Mesendoderm (in vitro differentiated cells): ENCODE data around the gene USP2.
A peak's percentile ranks its signal among the peaks of the same experiment; 100 is the strongest.

ENCODE experiments used
- DNase-seq: peaks from one replicate; pipeline ENCODE4 v3.0.0; 2013
- H2AK5ac ChIP-seq: 2 replicates; pipeline ENCODE4 v1.6.1; 2013; ENCODE audit warnings: low read length, inconsistent platforms
- H2BK120ac ChIP-seq: 2 replicates; pipeline ENCODE4 v1.6.1; 2013; ENCODE audit warnings: low read depth, mild to moderate bottlenecking, low read length, moderate library complexity, mixed read lengths
- H2BK15ac ChIP-seq: replicated peaks from 2 replicates; pipeline ENCODE4 v1.6.1; 2013; ENCODE audit warnings: low read depth, mild to moderate bottlenecking, moderate library complexity
- H2BK5ac ChIP-seq: 2 replicates; pipeline ENCODE4 v1.6.1; 2013; ENCODE audit warnings: low read length, inconsistent platforms
- H3K18ac ChIP-seq: 2 replicates; pipeline ENCODE4 v1.6.1; 2013; ENCODE audit warnings: mild to moderate bottlenecking, low read length, mixed read lengths
- H3K23ac ChIP-seq: one replicate; pipeline ENCODE4 v1.6.1; 2013; ENCODE audit warnings: low read length
- H3K27ac ChIP-seq: 2 replicates; pipeline ENCODE4 v1.5.1; 2013; ENCODE audit warnings: low read depth, mild to moderate bottlenecking, inconsistent platforms, low read length, moderate library complexity
- H3K27me3 ChIP-seq: 2 replicates; pipeline ENCODE4 v1.6.1; 2013; ENCODE audit warnings: low read length, control low read depth, mild to moderate bottlenecking, inconsistent platforms; ENCODE audit not compliant: insufficient read depth, poor library complexity
- H3K36me3 ChIP-seq: 2 replicates; pipeline ENCODE4 v1.6.1; 2013; ENCODE audit warnings: low read length, inconsistent platforms; ENCODE audit not compliant: control insufficient read depth, insufficient read depth
- H3K4ac ChIP-seq: one replicate; pipeline ENCODE4 v1.6.1; 2013; ENCODE audit warnings: low read depth, mild to moderate bottlenecking, low read length, moderate library complexity
- H3K4me1 ChIP-seq: 2 replicates; pipeline ENCODE4 v1.6.1; 2013; ENCODE audit warnings: low read depth, low read length, inconsistent platforms; ENCODE audit not compliant: control insufficient read depth
- H3K4me2 ChIP-seq: 2 replicates; pipeline ENCODE4 v1.6.1; 2013; ENCODE audit warnings: low read length
- H3K4me3 ChIP-seq: 2 replicates; pipeline ENCODE4 v1.5.1; 2013; ENCODE audit warnings: mild to moderate bottlenecking, low read length
- H3K56ac ChIP-seq: one replicate; pipeline ENCODE4 v1.6.1; 2013; ENCODE audit warnings: low read length
- H3K79me1 ChIP-seq: 2 replicates; pipeline ENCODE4 v1.6.1; 2013; ENCODE audit warnings: low read length, inconsistent platforms
- H3K79me2 ChIP-seq: 2 replicates; pipeline ENCODE4 v1.6.1; 2013; ENCODE audit warnings: mild to moderate bottlenecking, low read length; ENCODE audit not compliant: control insufficient read depth, insufficient read depth
- H3K9ac ChIP-seq: 2 replicates; pipeline ENCODE4 v1.6.1; 2013; ENCODE audit warnings: low read length, inconsistent platforms
- H4K5ac ChIP-seq: one replicate; pipeline ENCODE4 v1.6.1; 2013; ENCODE audit warnings: low read length
- H4K8ac ChIP-seq: one replicate; pipeline ENCODE4 v1.6.1; 2013; ENCODE audit warnings: low read depth, mild to moderate bottlenecking, control low read depth, low read length, moderate library complexity
- whole genome bisulfite sequencing: extraction: QIAGEN DNeasy Blood & Tissue Kit; methylation state at CpG from one replicate; pipeline ENCODE4 v1.1.7; 2013; ENCODE audit warnings: low lambda C conversion rate, missing lambda C conversion rate; ENCODE audit not compliant: insufficient coverage; ENCODE audit errors: extremely low coverage; 5-methylcytosine and 5-hydroxymethylcytosine counted together

USP2 gene

GRCh38 chr11:119309953-119310681 lies 71.4 kb downstream of the USP2 start:
- no peak overlapping the region for H4K5ac ChIP-seq
- peaks cover 6% of the 10 kb centered on the region for H3K36me3 ChIP-seq
- no peak overlapping the region for H4K8ac ChIP-seq
- DNase-seq, result peak; percentile 91
- no peak overlapping the region for H2BK5ac ChIP-seq
- no peak overlapping the region for H2BK120ac ChIP-seq
- H3K27me3 ChIP-seq, result no peaks in the 10 kb centered on the region
- H3K18ac ChIP-seq, result no peak overlapping the region
- H3K9ac ChIP-seq, result no peak overlapping the region
- no peak overlapping the region for H3K27ac ChIP-seq
- peaks cover 2% of the 10 kb centered on the region for H3K79me1 ChIP-seq
- H3K4me1 ChIP-seq, result peaks cover 2% of the 10 kb centered on the region
- H3K4me2 ChIP-seq, result no peak overlapping the region
- WGBS, result no CpG with 5 or more reads among the region's 17 CpGs
- no peak overlapping the region for H2AK5ac ChIP-seq
- no peak overlapping the region for H3K4me3 ChIP-seq
- H3K23ac ChIP-seq, result no peak overlapping the region
- no peak overlapping the region for H3K4ac ChIP-seq
- H3K79me2 ChIP-seq, result no peaks in the 10 kb centered on the region
- no peak overlapping the region for H3K56ac ChIP-seq
- H2BK15ac ChIP-seq, result no peak overlapping the region

- Histone ChIP-seq H3K4ac (no peak overlapping the region), H3K56ac (no peak overlapping the region), H3K79me1 (no peaks in the 10 kb centered on the region), H2BK120ac (no peak overlapping the region), H2BK15ac (no peak overlapping the region), H2AK5ac (no peak overlapping the region), H3K18ac (no peak overlapping the region), H3K4me3 (no peak overlapping the region), H4K5ac (no peak overlapping the region), H4K8ac (no peak overlapping the region), H3K36me3 (peaks cover 6% of the 10 kb centered on the region), H2BK5ac (no peak overlapping the region), H3K4me2 (no peak overlapping the region), H3K23ac (no peak overlapping the region), H3K27ac (no peak overlapping the region), H3K9ac (no peak overlapping the region), H3K27me3 (no peaks in the 10 kb centered on the region), H3K4me1 (peaks cover 2% of the 10 kb centered on the region), H3K79me2 (no peaks in the 10 kb centered on the region)
- no CpG with 5 or more reads among the region's 11 CpGs for WGBS
- DNase-seq, result no peak
Observed at GRCh38 chr11:119309411-119309810, 72.1 kb downstream of the USP2 start.

- Histone ChIP-seq H3K27ac (no peak overlapping the region), H3K23ac (no peak overlapping the region), H2BK120ac (no peak overlapping the region), H3K18ac (no peak overlapping the region), H3K79me1 (no peaks in the 10 kb centered on the region), H3K4me2 (no peak overlapping the region), H3K56ac (no peak overlapping the region), H2BK5ac (no peak overlapping the region), H3K27me3 (no peaks in the 10 kb centered on the region), H3K79me2 (no peaks in the 10 kb centered on the region), H2BK15ac (no peak overlapping the region), H3K36me3 (peaks cover 7% of the 10 kb centered on the region), H4K8ac (no peak overlapping the region), H3K9ac (no peak overlapping the region), H2AK5ac (no peak overlapping the region), H3K4ac (no peak overlapping the region), H3K4me3 (no peak overlapping the region), H4K5ac (no peak overlapping the region), H3K4me1 (peaks cover 2% of the 10 kb centered on the region)
- no CpG with 5 or more reads among the region's 5 CpGs for WGBS
- DNase-seq, result no peak
Observed at GRCh38 chr11:119307974-119308373, 73.5 kb downstream of the USP2 start.

- Histone ChIP-seq H3K23ac (no peak overlapping the region), H3K4ac (no peak overlapping the region), H3K79me1 (no peaks in the 10 kb centered on the region), H2BK5ac (no peak overlapping the region), H4K5ac (no peak overlapping the region), H4K8ac (no peak overlapping the region), H3K4me3 (no peak overlapping the region), H3K27me3 (no peaks in the 10 kb centered on the region), H2BK15ac (no peak overlapping the region), H3K36me3 (peaks cover 4% of the 10 kb centered on the region), H3K79me2 (no peaks in the 10 kb centered on the region), H3K9ac (no peak overlapping the region), H3K18ac (no peak overlapping the region), H3K4me2 (no peak overlapping the region), H2AK5ac (no peak overlapping the region), H3K4me1 (peaks cover 2% of the 10 kb centered on the region), H3K56ac (no peak overlapping the region), H3K27ac (no peak overlapping the region), H2BK120ac (no peak overlapping the region)
- DNase-seq, result peak; percentile 70
- WGBS, result no CpG with 5 or more reads among the region's 1 CpG
Observed at GRCh38 chr11:119307219-119307618, 74.3 kb downstream of the USP2 start.

- no peak overlapping the region for H2AK5ac ChIP-seq
- H3K27ac ChIP-seq, result no peak overlapping the region
- H3K18ac ChIP-seq, result no peak overlapping the region
- H3K4me1 ChIP-seq, result peaks cover 2% of the 10 kb centered on the region
- no peak overlapping the region for H3K9ac ChIP-seq
- H2BK15ac ChIP-seq, result no peak overlapping the region
- WGBS, result no CpG with 5 or more reads among the region's 5 CpGs
- no peak overlapping the region for H3K4me3 ChIP-seq
- no peak overlapping the region for H4K5ac ChIP-seq
- no peak overlapping the region for H4K8ac ChIP-seq
- no peaks in the 10 kb centered on the region for H3K27me3 ChIP-seq
- H3K4me2 ChIP-seq, result no peak overlapping the region
- no peak overlapping the region for H3K56ac ChIP-seq
- H3K79me2 ChIP-seq, result no peaks in the 10 kb centered on the region
- no peak overlapping the region for H2BK5ac ChIP-seq
- H3K23ac ChIP-seq, result no peak overlapping the region
- H3K4ac ChIP-seq, result no peak overlapping the region
- H2BK120ac ChIP-seq, result no peak overlapping the region
- no peaks in the 10 kb centered on the region for H3K79me1 ChIP-seq
- peaks cover 4% of the 10 kb centered on the region for H3K36me3 ChIP-seq
- no peak for DNase-seq
Observed at GRCh38 chr11:119306373-119306890, 75.1 kb downstream of the USP2 start.
